Activated CD8-positive, alpha-beta memory T cell treated with anti-CD3 and anti-CD28 coated beads, Interleukin-2, amount 50 U/mL, for 1 hour (primary cell): ENCODE results near the gene PDE1C.

Source experiments
- DNase-seq: peaks from one replicate; pipeline ENCODE4 v3.0.0-alpha.2; 2020; ENCODE audit errors: extremely low read depth

The PDE1C gene

GRCh38 chr7:31938650-31939049, 131.6 kb downstream of the PDE1C start:
- DNase-seq, result no peak

- no peak for DNase-seq
These were observed 132.2 kb downstream of the PDE1C start for GRCh38 chr7:31937982-31938381.

- no peak for DNase-seq
These were observed 134.8 kb downstream of the PDE1C start for GRCh38 chr7:31935124-31936054.

GRCh38 chr7:31934551-31934950, 135.7 kb downstream of the PDE1C start:
- no peak for DNase-seq

GRCh38 chr7:31933481-31933880, 136.7 kb downstream of the PDE1C start:
- no peak for DNase-seq

GRCh38 chr7:31926991-31927584, 143.1 kb downstream of the PDE1C start:
- DNase-seq, result no peak

GRCh38 chr7:31925753-31926454, 144.3 kb downstream of the PDE1C start:
- DNase-seq, result no peak

GRCh38 chr7:31924251-31924650, 146.0 kb downstream of the PDE1C start:
- DNase-seq, result no peak

- no peak for DNase-seq
These were observed 147.4 kb downstream of the PDE1C start for GRCh38 chr7:31922848-31923247.

GRCh38 chr7:31921047-31921446, 149.2 kb downstream of the PDE1C start:
- no peak for DNase-seq

GRCh38 chr7:31919678-31920369, 150.4 kb downstream of the PDE1C start:
- no peak for DNase-seq

GRCh38 chr7:31918706-31919393, 151.4 kb downstream of the PDE1C start:
- DNase-seq, result no peak

GRCh38 chr7:31917256-31917655, 153.0 kb downstream of the PDE1C start:
- DNase-seq, result no peak

- DNase-seq, result no peak
These were observed 160.0 kb downstream of the PDE1C start for GRCh38 chr7:31910191-31910590.

GRCh38 chr7:31906479-31907171, 163.6 kb downstream of the PDE1C start:
- no peak for DNase-seq

- DNase-seq, result no peak
These were observed 166.2 kb downstream of the PDE1C start for GRCh38 chr7:31903962-31904361.

- DNase-seq, result no peak
These were observed 170.8 kb downstream of the PDE1C start for GRCh38 chr7:31899356-31899927.

- DNase-seq, result no peak
These were observed 173.3 kb downstream of the PDE1C start for GRCh38 chr7:31896925-31897324.

- DNase-seq, result no peak
These were observed 175.9 kb downstream of the PDE1C start for GRCh38 chr7:31894308-31894707.

- no peak for DNase-seq
These were observed 176.8 kb downstream of the PDE1C start for GRCh38 chr7:31893365-31893764.
